ENCODE data around the gene EIF4G3.
"Not testable (repeated sequence)": the region's sequence is repeated elsewhere in the genome, so short reads cannot be mapped to it uniquely, and the experiment has no call there.

- not testable (repeated sequence) for TF ChIP-seq CTCF (IDR thresholded peaks at IDR 0.05; ENCODE audit: low read depth, low read length, poor library complexity, severe bottlenecking); EZH2phosphoT487 (IDR thresholded peaks at IDR 0.05; ENCODE audit: borderline replicate concordance, low read length)
Observed at GRCh38 chr1:21093271-21093958, 83.3 kb downstream of the EIF4G3 start.
